ENCODE results near the gene TECR. TPM values are rescaled to one million over a fixed set of nuclear protein-coding genes. Genes with fewer than 3 reads are reported as not detected.
A peak's percentile ranks its signal among the peaks of the same experiment; 100 is the strongest.

Gene TECR
- total and polyA plus RNA-seq, 2 of the 13 experiments (the other 11 are each of a cell fraction or from before 2014, with no cell fraction given) = 54.9 to 121 TPM

DNA sequence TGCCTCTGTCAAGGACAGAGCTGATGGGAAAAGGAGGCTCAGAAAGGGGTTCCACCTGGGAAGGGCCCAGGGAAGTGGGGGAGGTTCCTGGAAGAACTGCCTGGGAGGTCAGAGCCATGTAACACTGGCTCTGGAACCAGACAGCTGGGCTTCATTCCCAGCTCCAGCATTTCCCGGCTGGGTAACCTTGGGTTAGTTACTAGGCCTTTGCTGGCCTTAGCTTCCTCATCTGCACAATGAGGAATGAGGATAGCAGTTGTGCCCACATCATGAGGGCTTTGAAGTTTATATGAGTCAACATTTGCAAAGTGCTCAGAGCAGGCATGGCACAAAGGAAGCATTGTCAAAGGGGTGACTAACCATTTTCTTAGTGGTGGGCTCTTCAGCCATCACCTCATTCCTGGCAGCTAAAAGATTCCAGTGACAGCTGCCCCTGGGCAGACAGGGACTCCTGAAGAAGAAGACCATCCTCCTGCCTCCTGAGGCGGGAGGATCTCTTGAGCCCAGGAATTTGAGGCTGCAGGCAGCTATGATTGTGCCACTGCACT, 9.5 kb upstream of the TECR start (continued):
- no peak for TF ChIP-seq ZNF788 (CRISPR knock-in tag; IDR thresholded peaks at IDR 0.05; ENCODE audit: borderline replicate concordance)
- peak; percentile 25; the same call in 1 of the 2 replicates for TF ChIP-seq PHF8 (CRISPR knock-in tag; IDR thresholded peaks at IDR 0.05)
- TF ChIP-seq KLF12 (CRISPR knock-in tag; IDR thresholded peaks at IDR 0.05; ENCODE audit: borderline replicate concordance) = no peak
- peak; percentile 36; the same call in 1 of the 2 replicates for TF ChIP-seq ATF7 (IDR thresholded peaks at IDR 0.05)
- no peak for TF ChIP-seq ATF7 (CRISPR knock-in tag; IDR thresholded peaks at IDR 0.05)
- TF ChIP-seq, protein P1, sequence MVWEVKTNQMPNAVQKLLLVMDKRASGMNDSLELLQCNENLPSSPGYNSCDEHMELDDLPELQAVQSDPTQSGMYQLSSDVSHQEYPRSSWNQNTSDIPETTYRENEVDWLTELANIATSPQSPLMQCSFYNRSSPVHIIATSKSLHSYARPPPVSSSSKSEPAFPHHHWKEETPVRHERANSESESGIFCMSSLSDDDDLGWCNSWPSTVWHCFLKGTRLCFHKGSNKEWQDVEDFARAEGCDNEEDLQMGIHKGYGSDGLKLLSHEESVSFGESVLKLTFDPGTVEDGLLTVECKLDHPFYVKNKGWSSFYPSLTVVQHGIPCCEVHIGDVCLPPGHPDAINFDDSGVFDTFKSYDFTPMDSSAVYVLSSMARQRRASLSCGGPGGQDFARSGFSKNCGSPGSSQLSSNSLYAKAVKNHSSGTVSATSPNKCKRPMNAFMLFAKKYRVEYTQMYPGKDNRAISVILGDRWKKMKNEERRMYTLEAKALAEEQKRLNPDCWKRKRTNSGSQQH (CRISPR knock-in tag; IDR thresholded peaks at IDR 0.05; ENCODE audit: low read depth) = no peak
- TF ChIP-seq SIN3A (IDR thresholded peaks at IDR 0.05; ENCODE audit: borderline replicate concordance, low read depth, low read length) = no peak
- no peak for TF ChIP-seq CEBPB (IDR thresholded peaks at IDR 0.05; ENCODE audit: borderline replicate concordance, low read depth, low read length)
- no peak for TF ChIP-seq ZNF670 (CRISPR knock-in tag; IDR thresholded peaks at IDR 0.05; ENCODE audit: borderline replicate concordance)
- TF ChIP-seq, protein P2, sequence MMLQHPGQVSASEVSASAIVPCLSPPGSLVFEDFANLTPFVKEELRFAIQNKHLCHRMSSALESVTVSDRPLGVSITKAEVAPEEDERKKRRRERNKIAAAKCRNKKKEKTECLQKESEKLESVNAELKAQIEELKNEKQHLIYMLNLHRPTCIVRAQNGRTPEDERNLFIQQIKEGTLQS (CRISPR knock-in tag; IDR thresholded peaks at IDR 0.05) = peak; percentile 66; the same call in 1 of the 2 replicates
- TF ChIP-seq, protein P3, sequence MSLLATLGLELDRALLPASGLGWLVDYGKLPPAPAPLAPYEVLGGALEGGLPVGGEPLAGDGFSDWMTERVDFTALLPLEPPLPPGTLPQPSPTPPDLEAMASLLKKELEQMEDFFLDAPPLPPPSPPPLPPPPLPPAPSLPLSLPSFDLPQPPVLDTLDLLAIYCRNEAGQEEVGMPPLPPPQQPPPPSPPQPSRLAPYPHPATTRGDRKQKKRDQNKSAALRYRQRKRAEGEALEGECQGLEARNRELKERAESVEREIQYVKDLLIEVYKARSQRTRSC (CRISPR knock-in tag; IDR thresholded peaks at IDR 0.05; ENCODE audit: low read depth) = no peak
- no peak for TF ChIP-seq ZSCAN25 (CRISPR knock-in tag; IDR thresholded peaks at IDR 0.05)
- no peak for TF ChIP-seq SIN3B (IDR thresholded peaks at IDR 0.05; ENCODE audit: low read length)
- no peak for TF ChIP-seq FOXM1 (CRISPR knock-in tag; IDR thresholded peaks at IDR 0.05)
- peak; percentile 33; the same call in 1 of the 2 replicates for TF ChIP-seq SIX1 (CRISPR knock-in tag; IDR thresholded peaks at IDR 0.05; ENCODE audit: borderline replicate concordance)
- TF ChIP-seq, protein P4, sequence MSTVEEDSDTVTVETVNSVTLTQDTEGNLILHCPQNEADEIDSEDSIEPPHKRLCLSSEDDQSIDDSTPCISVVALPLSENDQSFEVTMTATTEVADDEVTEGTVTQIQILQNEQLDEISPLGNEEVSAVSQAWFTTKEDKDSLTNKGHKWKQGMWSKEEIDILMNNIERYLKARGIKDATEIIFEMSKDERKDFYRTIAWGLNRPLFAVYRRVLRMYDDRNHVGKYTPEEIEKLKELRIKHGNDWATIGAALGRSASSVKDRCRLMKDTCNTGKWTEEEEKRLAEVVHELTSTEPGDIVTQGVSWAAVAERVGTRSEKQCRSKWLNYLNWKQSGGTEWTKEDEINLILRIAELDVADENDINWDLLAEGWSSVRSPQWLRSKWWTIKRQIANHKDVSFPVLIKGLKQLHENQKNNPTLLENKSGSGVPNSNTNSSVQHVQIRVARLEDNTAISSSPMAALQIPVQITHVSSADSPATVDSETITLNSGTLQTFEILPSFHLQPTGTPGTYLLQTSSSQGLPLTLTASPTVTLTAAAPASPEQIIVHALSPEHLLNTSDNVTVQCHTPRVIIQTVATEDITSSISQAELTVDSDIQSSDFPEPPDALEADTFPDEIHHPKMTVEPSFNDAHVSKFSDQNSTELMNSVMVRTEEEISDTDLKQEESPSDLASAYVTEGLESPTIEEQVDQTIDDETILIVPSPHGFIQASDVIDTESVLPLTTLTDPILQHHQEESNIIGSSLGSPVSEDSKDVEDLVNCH (CRISPR knock-in tag; IDR thresholded peaks at IDR 0.05) = no peak
- TF ChIP-seq HNRNPL (IDR thresholded peaks at IDR 0.05; ENCODE audit: low read depth, low read length) = no peak
- no peak; the same call in 1 of the 2 replicates for TF ChIP-seq TGIF2 (CRISPR knock-in tag; IDR thresholded peaks at IDR 0.05)
- no peak for TF ChIP-seq ZFAT (CRISPR knock-in tag; conservative IDR thresholded peaks at IDR 0.05)
- TF ChIP-seq, protein P5, sequence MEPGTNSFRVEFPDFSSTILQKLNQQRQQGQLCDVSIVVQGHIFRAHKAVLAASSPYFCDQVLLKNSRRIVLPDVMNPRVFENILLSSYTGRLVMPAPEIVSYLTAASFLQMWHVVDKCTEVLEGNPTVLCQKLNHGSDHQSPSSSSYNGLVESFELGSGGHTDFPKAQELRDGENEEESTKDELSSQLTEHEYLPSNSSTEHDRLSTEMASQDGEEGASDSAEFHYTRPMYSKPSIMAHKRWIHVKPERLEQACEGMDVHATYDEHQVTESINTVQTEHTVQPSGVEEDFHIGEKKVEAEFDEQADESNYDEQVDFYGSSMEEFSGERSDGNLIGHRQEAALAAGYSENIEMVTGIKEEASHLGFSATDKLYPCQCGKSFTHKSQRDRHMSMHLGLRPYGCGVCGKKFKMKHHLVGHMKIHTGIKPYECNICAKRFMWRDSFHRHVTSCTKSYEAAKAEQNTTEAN (CRISPR knock-in tag; conservative IDR thresholded peaks at IDR 0.05) = peak; percentile 46; the same call in 1 of the 2 replicates
- no peak for TF ChIP-seq ZC3H13 (CRISPR knock-in tag; IDR thresholded peaks at IDR 0.05)
- TF ChIP-seq, protein P6, sequence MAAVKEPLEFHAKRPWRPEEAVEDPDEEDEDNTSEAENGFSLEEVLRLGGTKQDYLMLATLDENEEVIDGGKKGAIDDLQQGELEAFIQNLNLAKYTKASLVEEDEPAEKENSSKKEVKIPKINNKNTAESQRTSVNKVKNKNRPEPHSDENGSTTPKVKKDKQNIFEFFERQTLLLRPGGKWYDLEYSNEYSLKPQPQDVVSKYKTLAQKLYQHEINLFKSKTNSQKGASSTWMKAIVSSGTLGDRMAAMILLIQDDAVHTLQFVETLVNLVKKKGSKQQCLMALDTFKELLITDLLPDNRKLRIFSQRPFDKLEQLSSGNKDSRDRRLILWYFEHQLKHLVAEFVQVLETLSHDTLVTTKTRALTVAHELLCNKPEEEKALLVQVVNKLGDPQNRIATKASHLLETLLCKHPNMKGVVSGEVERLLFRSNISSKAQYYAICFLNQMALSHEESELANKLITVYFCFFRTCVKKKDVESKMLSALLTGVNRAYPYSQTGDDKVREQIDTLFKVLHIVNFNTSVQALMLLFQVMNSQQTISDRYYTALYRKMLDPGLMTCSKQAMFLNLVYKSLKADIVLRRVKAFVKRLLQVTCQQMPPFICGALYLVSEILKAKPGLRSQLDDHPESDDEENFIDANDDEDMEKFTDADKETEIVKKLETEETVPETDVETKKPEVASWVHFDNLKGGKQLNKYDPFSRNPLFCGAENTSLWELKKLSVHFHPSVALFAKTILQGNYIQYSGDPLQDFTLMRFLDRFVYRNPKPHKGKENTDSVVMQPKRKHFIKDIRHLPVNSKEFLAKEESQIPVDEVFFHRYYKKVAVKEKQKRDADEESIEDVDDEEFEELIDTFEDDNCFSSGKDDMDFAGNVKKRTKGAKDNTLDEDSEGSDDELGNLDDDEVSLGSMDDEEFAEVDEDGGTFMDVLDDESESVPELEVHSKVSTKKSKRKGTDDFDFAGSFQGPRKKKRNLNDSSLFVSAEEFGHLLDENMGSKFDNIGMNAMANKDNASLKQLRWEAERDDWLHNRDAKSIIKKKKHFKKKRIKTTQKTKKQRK (IDR thresholded peaks at IDR 0.05; ENCODE audit: low read length) = no peak
